ENCODE data around the gene SH3PXD2B. TPM values are rescaled to one million over a fixed set of nuclear protein-coding genes. Genes with fewer than 3 reads are reported as not detected.
A peak's percentile ranks its signal among the peaks of the same experiment; 100 is the strongest.
"Not testable (repeated sequence)": the region's sequence is repeated elsewhere in the genome, so short reads cannot be mapped to it uniquely, and the experiment has no call there.

The SH3PXD2B gene
- total RNA-seq, 1 donor from 2014 or later: 62.4 TPM

GRCh38 chr5:172370237-172370640, 84.1 kb downstream of the SH3PXD2B start:
- TF ChIP-seq CTCF (IDR thresholded peaks at IDR 0.05; ENCODE audit: insufficient read depth, low read length, poor library complexity, severe bottlenecking): no peak
- DNase-seq (ENCODE audit: low read depth): no peak
- H3K4me3 ChIP-seq (ENCODE audit: low read depth, low read length): no peak overlapping the region

GRCh38 chr5:172368699-172369098, 85.6 kb downstream of the SH3PXD2B start:
- H3K36me3 ChIP-seq (ENCODE audit: control insufficient read depth, insufficient read depth, low read length); DNase-seq (ENCODE audit: low read depth); H3K4me3 ChIP-seq (ENCODE audit: low read depth, low read length); H3K27me3 ChIP-seq (ENCODE audit: control insufficient read depth, insufficient read depth, low read length): not testable (repeated sequence)

More at GRCh38 chr5:172370237-172370640, 84.1 kb downstream of the SH3PXD2B start:
- peaks cover under 1% of the 10 kb centered on the region for H3K36me3 ChIP-seq (ENCODE audit: control insufficient read depth, insufficient read depth, low read length)
- H3K27me3 ChIP-seq (ENCODE audit: control insufficient read depth, insufficient read depth, low read length): no peaks in the 10 kb centered on the region

- no peak for TF ChIP-seq CTCF (IDR thresholded peaks at IDR 0.05; ENCODE audit: insufficient read depth, low read length, poor library complexity, severe bottlenecking)
- no peak for DNase-seq (ENCODE audit: low read depth)
- Histone ChIP-seq H3K27me3 (ENCODE audit: control insufficient read depth, insufficient read depth, low read length) (no peaks in the 10 kb centered on the region), H3K4me3 (ENCODE audit: low read depth, low read length) (no peak overlapping the region), H3K36me3 (ENCODE audit: control insufficient read depth, insufficient read depth, low read length) (peaks cover 2% of the 10 kb centered on the region)
These were observed 88.2 kb downstream of the SH3PXD2B start for GRCh38 chr5:172365948-172366608.

- no peak for TF ChIP-seq CTCF (IDR thresholded peaks at IDR 0.05; ENCODE audit: insufficient read depth, low read length, poor library complexity, severe bottlenecking)
- peaks cover 2% of the 10 kb centered on the region for H3K36me3 ChIP-seq (ENCODE audit: control insufficient read depth, insufficient read depth, low read length)
These were observed 89.6 kb downstream of the SH3PXD2B start for GRCh38 chr5:172364773-172365172.

GRCh38 chr5:172362755-172363154, 91.6 kb downstream of the SH3PXD2B start:
- no peak for DNase-seq (ENCODE audit: low read depth)
- TF ChIP-seq CTCF (IDR thresholded peaks at IDR 0.05; ENCODE audit: insufficient read depth, low read length, poor library complexity, severe bottlenecking): no peak
- peaks cover 2% of the 10 kb centered on the region for H3K36me3 ChIP-seq (ENCODE audit: control insufficient read depth, insufficient read depth, low read length)
- H3K4me3 ChIP-seq (ENCODE audit: low read depth, low read length): no peak overlapping the region
- H3K27me3 ChIP-seq (ENCODE audit: control insufficient read depth, insufficient read depth, low read length): no peaks in the 10 kb centered on the region

More at GRCh38 chr5:172364773-172365172, 89.6 kb downstream of the SH3PXD2B start:
- DNase-seq (ENCODE audit: low read depth): no peak
- Histone ChIP-seq H3K4me3 (ENCODE audit: low read depth, low read length) (no peak overlapping the region), H3K27me3 (ENCODE audit: control insufficient read depth, insufficient read depth, low read length) (no peaks in the 10 kb centered on the region)

- Histone ChIP-seq H3K36me3 (ENCODE audit: control insufficient read depth, insufficient read depth, low read length) (peaks cover 2% of the 10 kb centered on the region), H3K27me3 (ENCODE audit: control insufficient read depth, insufficient read depth, low read length) (no peaks in the 10 kb centered on the region), H3K4me3 (ENCODE audit: low read depth, low read length) (no peak overlapping the region)
- no peak for TF ChIP-seq CTCF (IDR thresholded peaks at IDR 0.05; ENCODE audit: insufficient read depth, low read length, poor library complexity, severe bottlenecking)
- DNase-seq (ENCODE audit: low read depth): peak; percentile 82
These were observed 92.6 kb downstream of the SH3PXD2B start for GRCh38 chr5:172361566-172362238.

Measured in kidney epithelial cell (primary cell).